Activated naive CD4-positive, alpha-beta T cell (primary cell): Measurements from ENCODE around the gene MTPN.

Experiments used
- DNase-seq, 4 experiments: peaks; one replicate each; lab custom pipeline; 2025; lab: John Stamatoyannopoulos, UW

The MTPN gene

DNA sequence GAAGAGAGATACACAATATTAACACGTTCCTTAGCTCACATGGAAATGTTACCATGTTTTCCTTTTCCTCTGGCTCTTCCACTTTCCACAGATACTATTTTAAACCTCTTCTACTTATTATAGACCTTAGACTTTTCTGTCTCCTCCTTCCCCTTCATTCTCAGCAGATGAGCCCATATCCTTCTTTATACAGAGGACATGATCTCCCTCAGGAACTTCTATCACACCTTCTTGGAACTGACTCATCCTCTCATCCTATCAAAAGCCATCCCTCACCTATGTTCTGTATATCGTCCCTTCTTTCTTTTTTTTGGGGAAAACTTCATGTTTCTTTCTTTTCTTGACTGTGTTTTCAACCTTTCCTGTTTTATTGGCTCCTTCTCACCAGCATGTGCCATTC, 20.8 kb downstream of the MTPN start:
- no peak for DNase-seq

DNA sequence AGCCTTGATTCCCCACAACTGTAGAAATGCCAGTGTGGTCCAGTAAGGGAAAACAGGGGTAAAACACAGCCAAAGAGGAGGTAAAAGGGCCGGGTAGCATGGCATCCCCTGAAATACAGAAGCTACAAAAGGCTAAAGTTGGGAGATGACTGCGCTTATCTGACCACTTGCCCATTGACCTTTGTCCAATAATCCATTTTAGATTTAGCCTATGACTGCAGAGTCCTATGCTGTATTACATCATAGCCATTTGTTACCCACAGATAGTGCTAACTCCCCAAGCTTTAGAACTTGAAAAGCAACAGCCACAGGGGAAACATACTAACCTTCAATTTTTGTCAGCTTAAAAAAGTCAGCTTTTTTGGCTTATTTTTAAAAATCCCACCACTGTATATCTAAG, 26.2 kb downstream of the MTPN start:
- no peak for DNase-seq

DNA sequence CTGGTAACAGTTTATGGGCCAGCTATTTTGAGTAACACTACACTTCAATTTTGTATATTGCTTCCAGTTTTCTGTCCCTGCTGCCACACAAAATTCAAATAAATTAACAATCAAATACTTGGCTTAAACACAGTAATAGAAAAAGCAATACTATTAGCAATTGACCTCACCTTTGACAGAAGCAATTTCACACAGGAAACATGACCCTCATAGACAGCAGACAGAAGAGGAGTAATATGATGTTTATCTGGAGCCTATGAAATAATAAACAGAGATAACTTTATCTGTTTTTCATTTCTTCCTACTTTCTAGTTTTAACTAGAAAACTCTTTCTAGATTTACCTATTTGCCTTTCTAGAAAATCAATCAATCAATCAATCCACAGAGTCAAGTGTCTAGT, 26.7 kb downstream of the MTPN start:
- no peak for DNase-seq

DNA sequence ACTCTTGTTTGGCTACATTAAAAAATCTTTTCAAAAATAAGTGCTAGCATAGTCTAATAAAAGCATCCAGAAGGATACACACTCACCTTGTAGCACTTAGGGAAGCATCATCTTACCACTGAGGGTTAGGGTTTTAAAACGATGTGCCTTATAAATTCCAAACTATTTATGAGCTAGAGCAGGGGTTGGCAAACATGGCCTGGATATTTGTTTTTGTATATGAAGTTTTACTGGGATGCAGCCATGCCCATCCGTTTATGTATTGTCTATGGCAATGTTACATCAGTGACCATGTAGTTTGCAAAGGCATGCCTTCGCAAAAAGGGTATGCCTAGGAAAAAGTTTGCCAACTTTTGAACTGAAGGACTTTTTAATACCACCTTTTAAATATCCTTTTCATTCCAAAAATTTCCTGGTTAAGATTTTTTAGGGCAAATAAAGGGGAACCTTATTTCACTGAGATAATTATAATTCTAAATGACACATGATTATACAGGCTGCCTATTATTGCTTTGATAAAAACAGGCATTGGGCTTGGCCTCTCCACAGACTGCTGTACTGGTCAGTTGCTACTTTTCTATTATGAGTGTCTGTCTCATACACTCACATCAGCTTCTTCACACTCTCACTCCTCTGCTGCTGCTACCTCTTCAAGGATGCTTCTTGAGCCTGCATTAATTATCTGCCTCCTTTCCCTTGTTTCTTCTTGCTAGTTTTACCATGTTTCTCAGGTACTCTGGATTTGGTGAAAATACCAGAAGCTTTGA, 30.7 kb downstream of the MTPN start:
- DNase-seq, result no peak

- DNase-seq, result no peak
Measured at GRCh38 chr7:135944753-135945152, 32.4 kb downstream of the MTPN start.

GRCh38 chr7:135943134-135943879, 33.9 kb downstream of the MTPN start:
- DNase-seq, result no peak

DNA sequence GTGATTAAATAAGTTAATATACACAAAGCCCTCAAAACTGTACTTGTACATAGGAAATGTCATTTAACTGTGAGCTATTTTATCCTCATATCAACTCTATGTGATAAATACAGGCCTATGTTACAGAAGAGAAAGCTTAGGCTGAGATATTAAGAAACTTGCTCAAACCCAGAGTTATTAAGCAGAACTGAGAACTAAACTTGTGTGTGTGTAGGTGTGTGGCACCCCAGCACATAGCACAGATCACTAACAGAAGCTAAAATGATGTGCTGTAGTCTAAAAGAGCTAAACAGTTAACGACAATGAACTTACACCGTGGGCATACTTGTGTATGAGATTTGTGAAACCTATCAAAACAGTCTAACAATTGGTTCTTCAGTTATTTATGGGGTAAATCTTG, 34.5 kb downstream of the MTPN start:
- no peak for DNase-seq

- DNase-seq, result no peak
Measured at GRCh38 chr7:135940077-135941075, 36.8 kb downstream of the MTPN start.

DNA sequence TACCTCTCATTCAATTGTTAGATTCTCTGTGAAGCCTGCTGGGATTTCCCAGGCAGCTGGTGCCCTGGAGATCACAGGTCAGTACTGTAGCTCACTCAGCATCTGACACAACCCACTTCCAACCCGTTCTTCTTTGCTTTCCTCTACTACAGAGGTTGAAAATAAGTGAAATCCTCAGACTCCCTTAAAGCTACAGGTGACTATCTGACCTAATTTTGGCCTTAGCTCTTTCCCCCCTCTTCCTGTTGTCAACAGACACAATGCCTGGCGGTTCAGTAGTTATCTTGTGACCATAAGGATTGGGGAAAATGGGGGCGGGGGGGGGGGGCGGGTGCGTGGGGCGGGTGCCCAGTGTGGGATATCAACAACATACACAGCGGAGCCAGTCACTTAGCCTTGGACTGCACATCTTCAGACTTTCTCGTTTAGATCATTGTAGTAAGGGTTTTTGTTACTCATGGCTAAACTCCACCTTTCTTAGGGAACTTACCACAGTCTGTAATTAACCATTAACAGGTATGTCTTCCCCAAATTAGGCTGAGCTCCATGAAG, 37.8 kb downstream of the MTPN start:
- DNase-seq, result no peak

GRCh38 chr7:135938563-135938962, 38.6 kb downstream of the MTPN start:
- DNase-seq, result no peak

DNA sequence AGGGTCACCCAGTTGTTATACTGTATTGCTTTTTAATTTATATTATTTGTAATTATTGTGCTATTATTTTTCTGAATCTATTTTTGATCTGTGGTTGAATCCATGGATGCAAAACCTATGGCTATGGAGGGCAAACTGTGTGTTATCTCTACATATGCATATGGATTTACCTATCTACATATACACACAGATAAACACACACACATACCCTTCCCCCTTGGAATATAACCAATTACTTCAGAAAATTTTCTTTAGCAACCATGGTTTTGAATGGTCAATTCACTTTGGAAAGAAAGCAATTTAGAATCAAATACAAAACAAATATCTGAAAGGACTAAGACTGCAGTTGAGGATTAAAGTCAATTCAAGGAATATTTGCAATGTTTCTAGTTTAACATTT, 39.1 kb downstream of the MTPN start:
- no peak for DNase-seq

GRCh38 chr7:135936497-135937217, 40.5 kb downstream of the MTPN start:
- no peak for DNase-seq

DNA sequence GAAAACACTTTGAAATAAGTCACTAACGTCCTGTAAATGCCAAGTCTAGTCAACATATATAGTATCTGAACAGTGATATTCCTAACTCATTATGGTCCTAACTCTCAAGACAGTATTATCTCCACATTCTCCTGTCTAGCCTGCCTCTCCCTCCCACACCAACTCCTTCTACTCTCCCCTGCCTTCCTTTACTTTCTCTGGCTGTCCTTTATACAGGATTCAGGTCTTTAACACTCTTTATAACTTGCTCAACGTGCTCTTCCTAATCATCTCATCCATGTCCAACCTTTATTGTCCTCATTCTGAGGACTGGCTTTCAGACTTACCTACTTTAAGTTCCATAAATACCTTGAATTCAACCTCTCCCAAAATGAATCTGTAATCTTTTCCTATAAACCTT, 42.5 kb downstream of the MTPN start:
- no peak for DNase-seq

DNA sequence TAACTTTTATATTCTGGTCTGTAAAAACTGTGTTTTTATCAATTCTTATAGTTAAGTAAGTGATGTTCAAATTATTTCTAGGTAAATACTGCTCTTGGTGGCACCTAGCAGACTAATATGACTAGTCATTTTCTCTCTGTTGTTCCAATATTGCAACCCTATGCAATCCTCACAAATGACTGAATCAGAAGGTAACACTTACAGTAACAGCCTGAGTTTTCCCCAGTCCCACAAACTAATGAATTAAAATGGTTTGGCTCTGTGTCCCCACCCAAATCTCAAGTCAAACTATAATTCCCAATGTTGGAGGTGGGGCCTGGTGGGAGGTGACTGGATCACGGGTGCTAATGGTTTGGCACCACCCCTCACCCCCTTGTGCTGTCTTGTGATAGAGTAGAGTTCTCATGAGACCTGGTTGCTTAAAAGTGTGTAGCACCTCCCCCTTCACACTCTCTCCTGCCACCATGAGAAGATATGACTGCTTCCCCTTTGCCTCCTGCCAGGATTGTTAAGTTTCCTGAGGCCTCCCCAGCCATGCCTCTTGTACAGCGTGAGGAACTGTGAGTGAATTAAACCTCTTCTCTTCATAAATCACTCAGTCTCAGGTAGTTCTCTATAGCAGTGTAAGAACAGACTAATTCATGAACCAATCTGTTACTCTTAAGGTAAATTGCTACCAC, 43.5 kb downstream of the MTPN start:
- DNase-seq, result no peak

DNA sequence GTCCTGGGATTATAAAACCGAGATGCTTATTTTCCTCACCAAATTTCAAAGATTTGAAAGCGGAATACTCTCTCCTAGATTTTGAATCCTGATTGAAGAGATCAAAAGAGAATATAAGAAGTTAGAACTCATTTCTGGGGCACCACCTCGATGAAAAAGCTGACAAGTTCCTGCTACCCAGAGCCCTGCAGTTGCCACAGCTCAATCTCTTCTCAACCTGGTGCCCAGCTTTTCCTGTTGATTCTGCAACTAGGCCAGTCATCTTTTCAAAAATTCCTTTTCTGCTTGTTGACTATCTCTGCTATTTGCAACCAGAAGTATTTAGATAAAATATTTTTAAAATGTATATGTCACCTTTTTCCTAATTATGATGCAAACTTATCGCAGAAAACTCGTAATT, 45.0 kb downstream of the MTPN start:
- no peak for DNase-seq

DNA sequence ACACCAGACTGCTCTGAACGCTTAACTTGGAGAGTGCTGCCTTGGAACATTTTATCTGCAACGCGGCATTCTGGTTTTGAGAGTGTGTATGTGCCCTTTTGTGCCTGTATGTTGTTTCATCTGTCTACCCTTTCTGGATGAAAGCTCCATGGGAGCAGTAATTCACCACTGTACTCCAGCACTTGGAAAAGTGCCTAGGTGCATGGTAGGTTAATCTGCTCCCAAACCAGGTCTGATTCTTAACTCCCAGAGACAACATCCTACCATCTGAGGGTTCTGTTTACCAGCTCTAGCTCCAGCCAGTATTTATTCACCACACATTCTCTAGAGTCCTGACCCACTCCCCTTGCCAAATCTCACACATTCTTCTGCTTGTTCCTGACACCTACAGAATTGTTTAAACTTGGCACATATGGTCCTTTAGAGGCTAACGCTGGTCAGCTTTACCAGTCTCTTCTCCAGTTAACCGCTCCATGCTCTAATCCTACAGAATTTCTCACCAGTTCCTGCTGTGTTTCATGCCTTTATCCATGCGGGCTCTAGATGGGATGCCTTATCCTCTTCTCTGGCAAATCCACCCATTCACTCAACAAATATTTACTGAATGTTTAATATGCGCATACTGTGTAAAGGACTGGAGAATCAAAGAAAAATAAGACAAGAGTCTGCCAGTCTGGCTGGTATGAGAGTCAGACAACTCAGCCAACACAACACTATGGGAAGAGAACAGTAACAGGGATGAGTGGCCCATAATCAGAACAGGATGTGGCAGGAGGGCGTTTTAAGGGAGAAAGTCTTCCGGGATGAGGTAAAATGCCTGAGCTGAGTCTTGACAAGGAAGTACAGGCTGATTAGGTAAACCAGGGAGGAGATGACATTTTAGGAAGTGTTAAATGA, 46.3 kb downstream of the MTPN start:
- DNase-seq, result no peak

DNA sequence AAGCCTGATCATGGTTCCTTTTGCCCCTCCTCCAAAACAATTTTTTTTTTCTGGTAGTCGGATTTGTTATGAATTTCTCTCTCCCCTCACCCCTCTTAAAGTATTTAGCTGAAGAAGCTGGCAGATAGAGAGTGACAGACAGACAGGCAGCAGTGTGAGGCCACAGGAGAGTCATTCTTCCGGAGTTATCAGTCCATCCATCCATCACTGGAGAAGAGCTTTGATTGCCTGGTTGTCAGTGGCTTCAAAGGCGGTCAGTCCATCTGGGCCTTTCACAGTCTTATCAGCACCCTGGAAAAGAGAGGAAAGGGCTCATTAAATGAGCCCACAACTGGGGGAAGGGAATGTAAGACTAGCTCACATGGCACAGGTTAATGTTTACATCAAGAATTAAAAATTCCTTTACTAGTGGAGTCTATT, 47.4 kb downstream of the MTPN start:
- no peak for DNase-seq

DNA sequence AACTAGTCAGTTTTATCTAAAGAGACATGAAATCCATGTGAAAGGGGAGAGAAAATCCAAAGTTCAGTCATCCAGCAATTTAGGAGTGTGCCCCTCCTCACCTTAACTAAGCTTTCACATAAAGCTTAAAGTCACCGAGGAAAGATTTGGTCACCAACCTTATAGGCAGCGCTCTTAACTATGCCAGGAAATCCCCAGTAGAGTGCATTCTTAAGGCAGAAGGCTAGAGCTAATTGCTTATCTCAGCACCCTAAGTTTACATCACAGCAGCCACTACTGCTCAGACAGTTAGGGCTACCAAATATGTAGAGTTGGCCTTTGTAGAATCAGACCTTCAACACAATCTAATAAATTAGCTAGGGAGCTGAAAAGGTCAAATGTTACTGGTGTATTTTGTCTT, 47.9 kb downstream of the MTPN start:
- DNase-seq, result no peak

GRCh38 chr7:135928136-135928535, 49.0 kb downstream of the MTPN start:
- DNase-seq, result no peak

DNA sequence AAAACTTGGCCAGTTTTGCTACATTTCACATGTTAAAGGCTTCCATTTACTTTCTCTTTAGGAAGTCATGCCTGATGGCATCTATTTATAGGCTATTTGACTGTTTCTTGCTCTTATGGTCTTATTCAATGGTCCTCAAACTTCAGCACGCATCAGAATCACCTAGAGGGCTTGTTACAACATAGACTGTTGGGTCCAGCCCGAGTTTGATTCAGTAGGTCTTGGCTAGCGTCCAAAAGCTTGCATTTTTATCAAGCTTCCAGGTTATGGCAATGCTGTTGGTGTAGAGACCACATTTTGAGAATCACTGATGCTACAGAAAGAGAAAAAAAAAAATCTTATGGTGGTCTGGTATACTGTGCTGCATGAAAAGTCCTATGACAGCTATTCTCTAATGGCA, 51.9 kb downstream of the MTPN start:
- no peak for DNase-seq
